GM19468 (cell line): ENCODE results near the gene BRPF1.

Source experiments
- ATAC-seq: cut with Tn5 transposase; IDR thresholded peaks from one replicate; pipeline ENCODE4 v1.9.1; 2021; ENCODE audit warnings: mild to moderate bottlenecking, moderate library complexity, moderate number of reproducible peaks; ENCODE audit not compliant: unreplicated experiment; ENCODE audit errors: extremely low read depth

Gene BRPF1

GRCh38 chr3:9701711-9702110 lies 29.8 kb upstream of the BRPF1 start:
- ATAC-seq = no peak

GRCh38 chr3:9703240-9703639 lies 28.3 kb upstream of the BRPF1 start:
- no peak for ATAC-seq

- no peak for ATAC-seq
Measured at GRCh38 chr3:9703736-9704346, 27.7 kb upstream of the BRPF1 start, which contains the start of gene CPNE9. Gene CPNE9, plus strand, starts transcription at chr3:9703833. Its CDS starts 164 bp downstream, at chr3:9703997.

- no peak for ATAC-seq
Measured at GRCh38 chr3:9704347-9705322, 26.9 kb upstream of the BRPF1 start.

GRCh38 chr3:9710174-9710739 lies 21.3 kb upstream of the BRPF1 start:
- ATAC-seq = no peak

- no peak for ATAC-seq
Measured at GRCh38 chr3:9712415-9712814, 19.1 kb upstream of the BRPF1 start.

GRCh38 chr3:9713142-9713541 lies 18.4 kb upstream of the BRPF1 start:
- no peak for ATAC-seq

- no peak for ATAC-seq
Measured at GRCh38 chr3:9715136-9715535, 16.4 kb upstream of the BRPF1 start.

- ATAC-seq = no peak
Measured at GRCh38 chr3:9715764-9716437, 15.6 kb upstream of the BRPF1 start.

- no peak for ATAC-seq
Measured at GRCh38 chr3:9716801-9717555, 14.6 kb upstream of the BRPF1 start.

GRCh38 chr3:9717563-9717962 lies 14.0 kb upstream of the BRPF1 start:
- no peak for ATAC-seq

- ATAC-seq = no peak
Measured at GRCh38 chr3:9718118-9718517, 13.4 kb upstream of the BRPF1 start.

- no peak for ATAC-seq
Measured at GRCh38 chr3:9721015-9721699, 10.4 kb upstream of the BRPF1 start.

- no peak for ATAC-seq
Measured at GRCh38 chr3:9721700-9722060, 9.9 kb upstream of the BRPF1 start.

GRCh38 chr3:9725775-9726515 lies 5.6 kb upstream of the BRPF1 start:
- no peak for ATAC-seq

- no peak for ATAC-seq
Measured at GRCh38 chr3:9727041-9727595, 4.4 kb upstream of the BRPF1 start.

- ATAC-seq = no peak
Measured at GRCh38 chr3:9727743-9728142, 3.8 kb upstream of the BRPF1 start.

GRCh38 chr3:9729419-9729818 lies 2.1 kb upstream of the BRPF1 start:
- no peak for ATAC-seq
